ENCODE data around the gene IDH3A. TPM values are rescaled to one million over a fixed set of nuclear protein-coding genes. Genes with fewer than 3 reads are reported as not detected.

The IDH3A gene
- 8.8 TPM for polyA plus RNA-seq (2013, experiment 1 of 2)
- polyA plus RNA-seq (2013, experiment 2 of 2): 7.7 TPM

DNA sequence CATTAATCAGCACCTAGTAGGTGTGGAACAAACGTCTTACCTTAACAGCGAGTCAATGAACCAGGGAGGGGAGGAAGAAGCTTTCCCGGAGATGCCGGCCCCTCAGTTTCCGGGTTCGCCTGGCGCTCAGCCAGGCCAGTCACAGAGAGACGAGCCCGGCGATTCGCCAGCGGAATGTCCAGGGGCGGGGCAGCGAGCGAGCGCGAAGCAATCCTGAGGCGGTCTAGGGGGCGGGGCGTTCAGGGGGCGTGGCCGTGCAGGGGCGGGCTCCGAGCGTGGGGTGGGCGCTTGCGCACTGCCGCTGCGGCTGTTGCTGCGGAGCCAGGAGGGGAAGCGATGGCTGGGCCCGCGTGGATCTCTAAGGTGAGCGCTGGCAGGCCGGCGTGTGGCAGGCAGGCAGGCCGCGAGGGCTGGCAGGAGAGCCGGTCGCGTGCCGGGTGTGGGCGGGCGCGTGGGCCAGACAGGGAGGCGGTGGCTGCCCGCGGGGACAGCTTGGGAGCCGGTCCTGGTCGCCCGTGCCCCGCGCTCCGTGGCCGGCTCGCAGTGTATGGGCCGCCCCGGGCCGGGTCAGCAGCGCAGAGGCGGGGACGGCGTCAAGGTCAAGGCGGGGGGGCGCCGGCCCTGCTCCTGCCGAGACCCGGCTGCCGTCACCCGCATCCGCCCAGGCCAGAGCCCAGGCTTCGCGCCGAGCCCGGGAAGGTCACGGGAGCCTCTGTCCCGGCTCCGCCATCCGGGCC lies at the start of gene IDH3A:
IDH3A (plus strand) TSS at position 295 of the 737 bp plus-strand sequence; CDS start at position 337, 42 bp downstream.
- no CpG with 5 or more reads among the region's 79 CpGs for WGBS, 2 donors (ENCODE audit: extremely low coverage in 2 of 2, insufficient read length in 2 of 2, insufficient replicate concordance in 1 of 2)
- peak within 1 kb of the TSS; percentile 97 for H3K14ac ChIP-seq (ENCODE audit: low read length)
- H3K36me3 ChIP-seq (replicated peaks in 1 of 2; ENCODE audit: control insufficient read depth in 2 of 2, insufficient read depth in 2 of 2, low read length in 2 of 2): no peaks in the 10 kb centered on the region

DNA sequence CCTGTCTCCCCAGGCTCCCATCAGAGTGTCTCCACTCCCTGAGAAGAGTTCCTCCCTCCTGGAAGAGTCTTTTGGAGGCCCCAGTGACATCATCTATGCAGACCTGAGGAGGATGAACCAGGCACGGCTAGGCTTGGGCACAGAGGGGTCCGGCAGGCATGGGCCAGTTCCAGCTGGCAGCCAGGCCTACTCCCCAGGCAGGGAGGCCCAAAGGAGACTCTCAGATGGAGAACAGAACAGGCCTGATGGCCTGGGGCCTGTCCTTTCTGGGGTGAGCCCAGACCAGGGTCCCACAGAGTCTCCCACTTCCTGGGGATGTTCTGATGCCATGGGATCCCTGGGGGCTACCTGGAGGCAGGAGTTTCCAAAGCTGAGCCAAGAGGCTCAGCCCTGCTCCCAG lies 48.3 kb upstream of the IDH3A start:
- Histone ChIP-seq H2BK12ac (ENCODE audit: low read length) (no peak overlapping the region), H3K4me3 (ENCODE audit: low read length in 2 of 2) (no peak overlapping the region), H3K23ac (ENCODE audit: low read depth, low read length, poor library complexity) (no peak overlapping the region), H3K27ac (replicated peaks; ENCODE audit: low read length) (no peak overlapping the region), H4K8ac (ENCODE audit: low read depth, low read length) (no peak overlapping the region), H4K91ac (ENCODE audit: low read depth, low read length, poor library complexity) (no peak overlapping the region), H3K36me3 (replicated peaks in 1 of 2; ENCODE audit: control insufficient read depth in 2 of 2, insufficient read depth in 2 of 2, low read length in 2 of 2) (peaks cover 0 to 2% of the 10 kb centered on the region in 2 donors), H3K4ac (ENCODE audit: low read length) (no peak overlapping the region), H3K18ac (ENCODE audit: low read length) (no peak overlapping the region), H3K9me3 (replicated peaks in 1 of 2; ENCODE audit: control insufficient read depth in 2 of 2, insufficient read depth in 1 of 2, low read depth in 1 of 2, low read length in 2 of 2) (no peaks in the 10 kb centered on the region), H3K79me1 (ENCODE audit: low read depth, low read length) (peaks cover 3% of the 10 kb centered on the region), H3K14ac (ENCODE audit: low read length) (peak overlapping the region; percentile 64), H3K4me1 (ENCODE audit: control insufficient read depth in 2 of 2, insufficient read depth in 1 of 2, low read depth in 1 of 2, low read length in 2 of 2) (peaks cover 0 to 3% of the 10 kb centered on the region in 2 donors), H2BK120ac (ENCODE audit: low read depth, low read length) (no peak overlapping the region), H3K9ac (ENCODE audit: low read depth, low read length, poor library complexity) (peak overlapping the region; percentile 16), H3K27me3 (ENCODE audit: control insufficient read depth in 3 of 3, insufficient read depth in 3 of 3, low read depth in 1 of 3, low read length in 3 of 3) (no peaks in the 10 kb centered on the region), H2AFZ (ENCODE audit: low read length) (no peak overlapping the region), H2BK15ac (ENCODE audit: low read length) (no peak overlapping the region), H2AK5ac (ENCODE audit: low read depth, low read length) (no peak overlapping the region), H3K4me2 (ENCODE audit: insufficient read depth, low read length, poor library complexity, severe bottlenecking) (no peak overlapping the region), H2BK5ac (ENCODE audit: low read length) (peak overlapping the region; percentile 69)
- WGBS, 2 donors (ENCODE audit: extremely low coverage in 2 of 2, insufficient read length in 2 of 2, insufficient replicate concordance in 1 of 2): no CpG with 5 or more reads among the region's 2 CpGs
- no peak for DNase-seq (ENCODE audit: low spot score)

More for the DNA sequence above, at the start of gene IDH3A:
- Histone ChIP-seq H2BK5ac (ENCODE audit: low read length) (no peak within 1 kb of the TSS), H3K9ac (ENCODE audit: low read depth, low read length, poor library complexity) (peak within 1 kb of the TSS; percentile 99), H3K4me2 (ENCODE audit: insufficient read depth, low read length, poor library complexity, severe bottlenecking) (peak within 1 kb of the TSS; percentile 66), H2AK5ac (ENCODE audit: low read depth, low read length) (no peak within 1 kb of the TSS), H3K79me1 (ENCODE audit: low read depth, low read length) (no peaks in the 10 kb centered on the region), H2BK120ac (ENCODE audit: low read depth, low read length) (no peak within 1 kb of the TSS), H4K91ac (ENCODE audit: low read depth, low read length, poor library complexity) (no peak within 1 kb of the TSS), H2AFZ (ENCODE audit: low read length) (peak within 1 kb of the TSS; percentile 99), H3K4me1 (ENCODE audit: control insufficient read depth in 2 of 2, insufficient read depth in 1 of 2, low read depth in 1 of 2, low read length in 2 of 2) (peaks cover 3 to 6% of the 10 kb centered on the region in 2 donors), H3K27me3 (ENCODE audit: control insufficient read depth in 3 of 3, insufficient read depth in 3 of 3, low read depth in 1 of 3, low read length in 3 of 3) (peaks cover 0 to 10% (median 0%) of the 10 kb centered on the region in 3 experiments), H4K8ac (ENCODE audit: low read depth, low read length) (no peak within 1 kb of the TSS), H3K18ac (ENCODE audit: low read length) (peak within 1 kb of the TSS; percentile 93), H3K27ac (replicated peaks; ENCODE audit: low read length) (no peak within 1 kb of the TSS), H3K4me3 (ENCODE audit: low read length in 2 of 2) (peak within 1 kb of the TSS; percentile 90 to 98), H3K4ac (ENCODE audit: low read length) (no peak within 1 kb of the TSS), H2BK12ac (ENCODE audit: low read length) (no peak within 1 kb of the TSS), H3K23ac (ENCODE audit: low read depth, low read length, poor library complexity) (peak within 1 kb of the TSS; percentile 76), H2BK15ac (ENCODE audit: low read length) (no peak within 1 kb of the TSS), H3K9me3 (replicated peaks in 1 of 2; ENCODE audit: control insufficient read depth in 2 of 2, insufficient read depth in 1 of 2, low read depth in 1 of 2, low read length in 2 of 2) (no peaks in the 10 kb centered on the region)
- DNase-seq (ENCODE audit: low spot score): peak; percentile 95

DNA sequence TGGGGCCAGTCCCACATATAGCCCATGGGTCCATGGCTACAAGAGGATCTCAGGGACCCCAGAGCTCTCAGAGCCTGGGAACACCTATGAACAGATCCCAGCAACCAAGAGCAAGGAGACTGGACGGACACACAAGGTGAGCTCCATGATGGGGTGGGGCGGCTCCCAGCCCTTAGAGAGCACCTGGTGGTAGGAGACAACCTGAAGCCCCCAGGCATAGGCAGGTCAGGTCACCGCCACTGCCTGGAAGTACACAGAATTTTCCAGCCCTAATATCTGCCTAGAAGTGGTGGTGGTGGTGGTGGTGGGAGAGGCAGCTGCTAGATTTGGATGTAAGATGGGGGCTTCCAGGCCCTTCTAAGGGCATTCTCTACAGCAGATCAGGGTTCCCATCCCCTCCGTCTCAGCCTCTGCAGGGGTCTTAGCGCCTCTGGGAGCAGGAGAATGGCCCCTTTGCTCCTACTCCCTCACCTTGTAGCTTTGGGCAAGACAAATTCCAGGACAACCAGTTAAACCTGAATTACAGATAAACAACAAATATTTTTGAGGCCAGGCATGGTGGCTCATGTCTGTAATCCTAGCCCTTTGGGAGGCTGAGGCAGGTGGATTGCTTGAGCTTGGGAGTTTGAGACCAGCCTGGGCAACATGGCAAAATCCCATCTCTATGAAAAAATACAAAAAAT lies 47.6 kb upstream of the IDH3A start:
- Histone ChIP-seq H2AFZ (ENCODE audit: low read length) (no peak overlapping the region), H3K36me3 (replicated peaks in 1 of 2; ENCODE audit: control insufficient read depth in 2 of 2, insufficient read depth in 2 of 2, low read length in 2 of 2) (peaks cover 0 to 2% of the 10 kb centered on the region in 2 donors), H2BK5ac (ENCODE audit: low read length) (no peak overlapping the region), H3K9ac (ENCODE audit: low read depth, low read length, poor library complexity) (no peak overlapping the region), H4K91ac (ENCODE audit: low read depth, low read length, poor library complexity) (no peak overlapping the region), H3K9me3 (replicated peaks in 1 of 2; ENCODE audit: control insufficient read depth in 2 of 2, insufficient read depth in 1 of 2, low read depth in 1 of 2, low read length in 2 of 2) (no peaks in the 10 kb centered on the region), H2AK5ac (ENCODE audit: low read depth, low read length) (no peak overlapping the region), H3K4me2 (ENCODE audit: insufficient read depth, low read length, poor library complexity, severe bottlenecking) (no peak overlapping the region), H3K23ac (ENCODE audit: low read depth, low read length, poor library complexity) (no peak overlapping the region), H3K18ac (ENCODE audit: low read length) (peak overlapping the region; percentile 27), H3K4me1 (ENCODE audit: control insufficient read depth in 2 of 2, insufficient read depth in 1 of 2, low read depth in 1 of 2, low read length in 2 of 2) (peaks cover 0 to 3% of the 10 kb centered on the region in 2 donors), H2BK15ac (ENCODE audit: low read length) (no peak overlapping the region), H3K4ac (ENCODE audit: low read length) (no peak overlapping the region), H2BK12ac (ENCODE audit: low read length) (no peak overlapping the region), H4K8ac (ENCODE audit: low read depth, low read length) (no peak overlapping the region), H3K79me1 (ENCODE audit: low read depth, low read length) (peaks cover 3% of the 10 kb centered on the region), H3K27me3 (ENCODE audit: control insufficient read depth in 3 of 3, insufficient read depth in 3 of 3, low read depth in 1 of 3, low read length in 3 of 3) (no peaks in the 10 kb centered on the region), H3K27ac (replicated peaks; ENCODE audit: low read length) (no peak overlapping the region), H2BK120ac (ENCODE audit: low read depth, low read length) (no peak overlapping the region), H3K14ac (ENCODE audit: low read length) (peak overlapping the region; percentile 4), H3K4me3 (ENCODE audit: low read length in 2 of 2) (no peak overlapping the region)
- WGBS, 2 donors (ENCODE audit: extremely low coverage in 2 of 2, insufficient read length in 2 of 2, insufficient replicate concordance in 1 of 2): no CpG with 5 or more reads among the region's 5 CpGs
- no peak for DNase-seq (ENCODE audit: low spot score)

DNA sequence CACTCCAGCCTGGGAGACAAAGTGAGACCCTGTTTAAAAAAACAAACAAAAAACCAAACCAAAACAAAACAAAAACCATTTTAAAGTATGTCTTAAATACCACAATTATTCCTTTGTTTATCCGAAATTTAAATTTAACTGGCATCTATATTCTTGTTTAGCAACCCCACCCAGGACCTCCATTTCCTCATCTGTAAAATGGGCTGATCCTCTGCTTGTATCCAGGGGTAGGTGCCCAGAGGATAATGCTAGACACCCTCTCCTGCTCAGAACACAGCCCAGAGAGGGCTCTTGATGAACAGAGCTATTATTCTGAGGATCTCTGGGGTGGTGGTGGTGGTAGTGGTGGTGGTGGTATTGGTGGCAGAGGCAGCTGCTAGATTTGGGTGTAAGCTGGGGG lies 47.0 kb upstream of the IDH3A start:
- DNase-seq (ENCODE audit: low spot score): no peak
- Histone ChIP-seq H3K4me3 (ENCODE audit: low read length in 2 of 2) (no peak overlapping the region), H3K79me1 (ENCODE audit: low read depth, low read length) (peaks cover 3% of the 10 kb centered on the region), H3K4ac (ENCODE audit: low read length) (no peak overlapping the region), H3K27me3 (ENCODE audit: control insufficient read depth in 3 of 3, insufficient read depth in 3 of 3, low read depth in 1 of 3, low read length in 3 of 3) (no peaks in the 10 kb centered on the region), H3K23ac (ENCODE audit: low read depth, low read length, poor library complexity) (no peak overlapping the region), H3K4me2 (ENCODE audit: insufficient read depth, low read length, poor library complexity, severe bottlenecking) (no peak overlapping the region), H3K4me1 (ENCODE audit: control insufficient read depth in 2 of 2, insufficient read depth in 1 of 2, low read depth in 1 of 2, low read length in 2 of 2) (peaks cover 0 to 3% of the 10 kb centered on the region in 2 donors), H4K8ac (ENCODE audit: low read depth, low read length) (no peak overlapping the region), H2BK15ac (ENCODE audit: low read length) (no peak overlapping the region), H3K18ac (ENCODE audit: low read length) (no peak overlapping the region), H2BK12ac (ENCODE audit: low read length) (no peak overlapping the region), H4K91ac (ENCODE audit: low read depth, low read length, poor library complexity) (no peak overlapping the region), H2AFZ (ENCODE audit: low read length) (no peak overlapping the region), H2AK5ac (ENCODE audit: low read depth, low read length) (no peak overlapping the region), H3K36me3 (replicated peaks in 1 of 2; ENCODE audit: control insufficient read depth in 2 of 2, insufficient read depth in 2 of 2, low read length in 2 of 2) (peaks cover 0 to 2% of the 10 kb centered on the region in 2 donors), H3K9ac (ENCODE audit: low read depth, low read length, poor library complexity) (no peak overlapping the region), H3K27ac (replicated peaks; ENCODE audit: low read length) (no peak overlapping the region), H2BK5ac (ENCODE audit: low read length) (no peak overlapping the region), H3K9me3 (replicated peaks in 1 of 2; ENCODE audit: control insufficient read depth in 2 of 2, insufficient read depth in 1 of 2, low read depth in 1 of 2, low read length in 2 of 2) (no peaks in the 10 kb centered on the region), H2BK120ac (ENCODE audit: low read depth, low read length) (no peak overlapping the region), H3K14ac (ENCODE audit: low read length) (no peak overlapping the region)
- 100% methylated on average over 1 of the region's 1 CpG; no CpG with 5 or more reads in 1 of the 2 donors for WGBS, 2 donors (ENCODE audit: extremely low coverage in 2 of 2, insufficient read length in 2 of 2, insufficient replicate concordance in 1 of 2)

Measured in neuronal stem cell (in vitro differentiated cells).